Mammary epithelial cell (primary cell): ENCODE results near the gene DSCAM.

ENCODE experiments used
- CTCF ChIP-seq, 2 donors: IDR thresholded peaks in 1 of 2; conservative IDR thresholded peaks in 1 of 2; 2 replicates each; pipeline ENCODE4 v1.5.1; 2011 to 2012; ENCODE audit warnings: inconsistent platforms in 2 of 2, low read length in 2 of 2, mild to moderate bottlenecking in 2 of 2, control low read depth in 1 of 2, low read depth in 1 of 2; ENCODE audit not compliant: insufficient read depth in 1 of 2; ENCODE audit errors: extremely low read depth in 1 of 2
- EZH2 ChIP-seq: IDR thresholded peaks from 2 replicates; pipeline ENCODE4 v1.6.1; 2012; ENCODE audit warnings: low read length, inconsistent platforms, borderline replicate concordance

- TF ChIP-seq CTCF (conservative IDR thresholded peaks at IDR 0.05 in 1 of 2, IDR thresholded peaks at IDR 0.05 in 1 of 2; ENCODE audit: extremely low read depth in 1 of 2, insufficient read depth in 1 of 2, low read depth in 1 of 2, low read length in 2 of 2) (no peak), EZH2 (no peak)
Measured at GRCh38 chr21:40210251-40210650, 636.7 kb downstream of the DSCAM start.
